ENCODE data around the gene OVAAL.

The OVAAL gene

DNA sequence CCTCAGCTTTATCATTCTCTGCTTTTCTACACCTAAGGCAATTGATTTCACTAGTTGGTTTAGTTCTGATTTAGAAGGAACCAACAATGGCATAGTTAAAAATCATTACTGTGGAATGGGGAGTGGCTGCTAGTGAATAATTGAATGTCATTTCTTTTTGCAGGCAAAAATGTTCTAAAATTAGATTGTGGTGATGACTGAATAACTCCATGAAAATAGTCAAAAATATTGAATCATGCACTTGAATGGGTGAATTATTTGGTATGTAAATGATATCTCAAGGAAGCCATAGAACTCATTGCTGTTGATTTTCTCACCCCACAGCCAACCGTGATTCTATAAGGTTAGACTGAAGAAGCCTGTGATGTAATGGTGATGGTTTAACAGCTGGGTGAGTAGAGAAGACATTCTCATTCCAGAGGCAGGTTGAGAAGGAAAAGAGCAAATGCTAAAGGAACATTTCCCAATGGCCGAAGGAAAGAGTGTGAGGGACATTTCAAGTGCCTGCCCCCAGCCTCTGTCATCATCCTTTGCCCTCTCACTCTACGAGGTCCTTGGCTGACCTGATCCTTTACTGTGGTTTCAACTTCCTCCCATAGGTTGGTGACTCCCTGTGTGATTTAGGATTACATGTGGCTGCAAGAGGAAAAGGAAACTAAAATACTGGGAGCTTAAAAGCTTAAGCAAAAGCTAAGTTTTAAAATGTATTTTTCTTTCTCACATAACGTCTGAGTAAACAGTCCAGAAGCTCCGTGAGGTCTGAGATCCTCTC, 12.5 kb downstream of the OVAAL start:
- DNase-seq (ENCODE audit: low read depth in 2 of 2): no peak

DNA sequence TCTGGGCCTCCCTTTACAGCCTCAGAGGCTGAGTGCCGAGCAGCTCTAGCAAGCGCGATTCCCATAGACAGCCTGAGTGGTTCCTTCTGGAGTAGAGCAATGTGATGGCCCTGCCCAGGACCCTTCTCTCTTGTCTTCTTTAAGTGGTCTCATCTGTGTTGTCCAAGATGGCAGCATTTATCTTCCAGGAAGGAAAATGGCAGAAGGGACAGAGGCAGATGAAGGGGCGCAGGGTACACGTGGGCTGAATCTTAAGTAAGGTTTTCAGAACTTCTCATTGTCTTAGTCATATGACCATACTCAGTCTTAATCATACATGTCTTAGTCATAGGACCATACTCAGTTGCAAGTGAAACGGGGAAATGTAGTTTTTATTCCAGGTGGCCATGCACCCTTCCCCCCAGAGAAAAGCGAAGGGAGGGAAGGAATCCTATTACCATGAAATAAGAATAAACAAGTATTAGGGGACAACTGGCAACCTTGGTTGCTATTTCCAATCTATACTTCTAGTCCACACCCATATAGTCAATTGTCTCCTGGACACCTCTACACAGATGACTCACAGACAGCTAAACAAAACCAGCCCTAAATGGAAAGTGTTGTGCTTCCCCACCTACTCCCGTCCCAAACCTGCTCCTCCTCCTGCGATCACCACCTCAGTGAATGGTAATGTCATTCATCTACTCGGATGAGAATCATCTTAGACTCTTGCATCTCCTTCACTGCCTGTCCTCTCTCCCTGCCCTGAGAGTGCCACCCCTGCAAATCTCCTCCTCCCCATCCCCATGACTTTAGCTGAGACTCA, 13.3 kb downstream of the OVAAL start:
- DNase-seq (ENCODE audit: low read depth in 2 of 2): no peak

GRCh38 chr1:180572760-180573159, 14.0 kb downstream of the OVAAL start:
- DNase-seq (ENCODE audit: low read depth in 2 of 2): no peak

- no peak for DNase-seq (ENCODE audit: low read depth in 2 of 2)
Observed at GRCh38 chr1:180574031-180574713, 15.4 kb downstream of the OVAAL start.

- DNase-seq (ENCODE audit: low read depth in 2 of 2): no peak
Observed at GRCh38 chr1:180577361-180577760, 18.6 kb downstream of the OVAAL start.

GRCh38 chr1:180579961-180580611, 21.3 kb downstream of the OVAAL start:
- no peak for DNase-seq (ENCODE audit: low read depth in 2 of 2)

GRCh38 chr1:180581635-180582039, 22.9 kb downstream of the OVAAL start:
- DNase-seq (ENCODE audit: low read depth in 2 of 2): no peak

- DNase-seq (ENCODE audit: low read depth in 2 of 2): no peak
Observed at GRCh38 chr1:180584869-180585268, 26.1 kb downstream of the OVAAL start.

- no peak for DNase-seq (ENCODE audit: low read depth in 2 of 2)
Observed at GRCh38 chr1:180585994-180586359, 27.2 kb downstream of the OVAAL start.

DNA sequence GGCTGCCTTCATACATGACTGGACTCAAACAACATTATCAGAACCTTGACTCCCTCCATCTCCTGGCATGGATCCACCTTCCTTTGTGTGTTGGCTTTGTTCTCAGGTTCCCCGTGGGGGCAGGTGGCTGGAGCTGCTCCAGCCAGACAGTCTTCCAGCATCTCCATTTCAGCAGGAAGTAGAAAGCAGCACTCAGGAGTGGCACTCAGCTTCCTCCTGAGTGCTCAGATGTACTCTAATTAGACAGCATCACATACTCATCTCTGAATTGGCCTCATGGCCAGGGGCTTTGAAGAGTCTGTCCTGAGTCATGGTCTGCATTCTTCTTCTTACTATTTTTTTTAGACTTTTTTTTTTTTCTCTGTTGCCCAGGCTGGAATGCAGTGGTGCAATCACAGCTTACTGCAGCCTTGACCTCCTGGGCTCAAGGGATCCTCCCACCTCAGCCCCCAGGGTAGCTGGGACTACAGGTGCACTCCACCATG, 27.9 kb downstream of the OVAAL start:
- DNase-seq (ENCODE audit: low read depth in 2 of 2): no peak

- DNase-seq (ENCODE audit: low read depth in 2 of 2): no peak
Observed at GRCh38 chr1:180588121-180588520, 29.4 kb downstream of the OVAAL start.

GRCh38 chr1:180590889-180591288, 32.1 kb downstream of the OVAAL start:
- no peak for DNase-seq (ENCODE audit: low read depth in 2 of 2)

DNA sequence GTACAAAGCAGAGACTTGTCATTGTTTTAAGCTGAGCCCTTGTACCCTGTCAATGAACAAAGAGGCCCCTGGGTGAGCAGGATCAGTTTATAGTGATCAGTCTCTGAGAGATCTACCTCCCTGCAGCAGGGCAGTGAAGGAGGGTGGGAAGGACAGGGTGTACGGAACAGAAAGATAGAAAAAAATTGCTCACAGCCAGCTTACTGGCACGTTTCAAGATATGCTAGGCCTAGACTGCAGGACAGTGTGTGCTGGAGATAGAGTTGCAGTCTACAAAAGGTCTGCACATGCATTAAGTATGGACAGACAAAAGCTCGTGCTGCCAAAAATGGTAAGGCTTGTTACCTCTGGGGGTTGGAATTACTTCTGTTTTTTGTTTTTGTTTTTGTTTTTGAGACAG, 34.6 kb downstream of the OVAAL start:
- DNase-seq (ENCODE audit: low read depth in 2 of 2): no peak

DNA sequence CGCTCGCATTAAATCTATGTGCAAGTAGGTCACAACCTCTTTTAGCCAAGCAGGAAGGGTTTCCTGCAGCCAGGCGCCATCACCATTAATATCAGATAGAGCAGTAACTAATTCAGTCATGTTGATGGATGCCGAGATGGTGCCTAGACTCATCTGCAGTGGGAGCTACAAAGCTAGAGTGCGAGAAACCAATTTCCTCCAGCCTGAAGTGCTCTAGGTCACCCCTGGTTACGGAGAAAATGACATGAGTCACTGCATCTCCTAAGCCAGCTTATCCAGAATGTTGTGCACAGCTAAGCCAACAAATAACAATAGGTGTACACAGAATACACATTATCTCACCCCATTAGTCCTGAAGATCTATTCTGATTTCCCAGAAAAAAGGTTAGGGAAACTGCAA, 36.0 kb downstream of the OVAAL start:
- no peak for DNase-seq (ENCODE audit: low read depth in 2 of 2)

GRCh38 chr1:180595966-180596365, 37.2 kb downstream of the OVAAL start:
- DNase-seq (ENCODE audit: low read depth in 2 of 2): no peak

DNA sequence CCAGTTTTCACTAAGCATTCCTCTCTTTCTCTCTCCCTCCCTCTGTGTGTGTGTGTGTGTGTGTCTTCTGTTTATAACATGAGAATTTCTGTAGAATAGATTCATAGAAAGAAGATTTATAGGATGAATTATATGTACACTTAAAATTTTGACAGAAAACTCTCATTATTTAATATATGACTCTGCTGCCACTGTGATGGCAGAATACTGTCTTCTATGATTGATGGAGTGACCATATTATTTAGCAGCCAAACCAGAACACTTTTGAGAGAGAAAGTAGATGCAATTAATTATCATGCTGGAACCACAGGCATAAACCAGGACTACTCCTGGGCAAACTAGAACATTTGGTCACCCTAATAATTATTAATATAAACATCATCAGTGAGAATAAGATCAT, 38.8 kb downstream of the OVAAL start:
- DNase-seq (ENCODE audit: low read depth in 2 of 2): no peak

DNA sequence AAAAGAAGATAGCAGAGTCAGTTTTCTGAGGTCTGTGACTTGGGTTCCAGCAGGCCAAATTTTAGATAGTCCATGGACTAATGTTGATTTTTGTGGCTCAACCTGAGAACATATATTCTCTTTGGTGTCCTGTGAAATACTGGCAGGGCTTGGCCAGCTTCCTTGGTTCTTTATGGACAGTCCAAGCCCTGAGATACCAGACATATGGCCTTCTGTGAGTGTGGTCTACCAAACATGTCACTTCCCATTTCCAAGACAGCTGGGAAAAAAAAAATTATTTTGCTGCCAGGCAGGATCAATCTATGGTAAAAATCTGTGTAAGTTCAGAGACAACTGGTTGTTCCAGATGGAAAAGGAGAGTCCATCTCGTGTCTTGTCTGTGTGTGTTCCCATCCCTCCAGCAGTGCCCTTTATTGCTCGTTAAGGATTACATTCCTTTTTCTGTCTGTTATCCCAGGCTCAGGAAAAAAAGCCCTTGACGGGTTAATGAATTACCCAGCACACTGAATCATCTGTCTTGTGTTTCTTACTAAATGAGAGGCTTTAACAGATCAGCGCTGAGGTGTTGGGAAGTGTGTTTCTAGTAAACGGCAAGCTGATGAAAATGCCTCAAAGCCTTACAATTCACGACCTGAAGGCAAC, 39.7 kb downstream of the OVAAL start:
- DNase-seq (ENCODE audit: low read depth in 2 of 2): no peak

DNA sequence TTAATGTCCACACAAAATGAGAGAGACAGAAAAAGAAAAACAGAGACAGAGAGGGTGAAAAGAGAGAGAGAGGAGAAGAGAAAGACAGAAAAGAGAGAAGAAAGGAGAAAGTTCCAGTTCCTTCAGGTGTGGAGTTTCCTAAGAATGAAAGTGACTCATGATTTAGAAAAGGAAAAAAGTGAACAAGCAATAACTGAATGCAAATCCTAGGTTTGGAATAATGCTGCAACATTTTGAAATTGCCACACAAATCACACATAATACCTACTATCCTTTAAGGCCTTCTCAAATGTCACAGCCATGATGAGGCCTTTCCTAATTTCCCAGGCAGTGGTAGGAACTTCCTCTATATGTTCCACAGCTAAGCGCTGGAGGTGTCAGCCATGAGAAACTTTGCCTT, 41.6 kb downstream of the OVAAL start:
- DNase-seq (ENCODE audit: low read depth in 2 of 2): no peak

DNA sequence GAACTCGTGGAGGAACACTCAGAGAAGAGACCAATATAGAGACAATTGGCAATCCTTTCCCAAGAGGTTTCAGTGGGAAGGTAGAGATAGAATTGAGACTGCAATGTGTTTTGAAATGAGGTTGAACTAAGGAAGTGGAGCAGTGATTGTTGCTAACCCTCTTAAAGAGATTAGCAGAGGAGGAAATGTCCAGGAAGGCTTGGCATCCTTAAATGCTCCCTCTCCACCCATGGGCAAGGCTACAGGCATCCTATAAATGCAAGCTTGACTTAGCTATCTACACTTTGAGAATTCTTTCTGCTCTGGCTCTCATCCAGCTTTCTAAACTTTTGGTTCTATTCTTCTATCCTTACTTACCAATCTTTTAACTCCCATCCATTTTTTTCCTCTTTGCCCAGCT, 42.7 kb downstream of the OVAAL start:
- no peak for DNase-seq (ENCODE audit: low read depth in 2 of 2)

DNA sequence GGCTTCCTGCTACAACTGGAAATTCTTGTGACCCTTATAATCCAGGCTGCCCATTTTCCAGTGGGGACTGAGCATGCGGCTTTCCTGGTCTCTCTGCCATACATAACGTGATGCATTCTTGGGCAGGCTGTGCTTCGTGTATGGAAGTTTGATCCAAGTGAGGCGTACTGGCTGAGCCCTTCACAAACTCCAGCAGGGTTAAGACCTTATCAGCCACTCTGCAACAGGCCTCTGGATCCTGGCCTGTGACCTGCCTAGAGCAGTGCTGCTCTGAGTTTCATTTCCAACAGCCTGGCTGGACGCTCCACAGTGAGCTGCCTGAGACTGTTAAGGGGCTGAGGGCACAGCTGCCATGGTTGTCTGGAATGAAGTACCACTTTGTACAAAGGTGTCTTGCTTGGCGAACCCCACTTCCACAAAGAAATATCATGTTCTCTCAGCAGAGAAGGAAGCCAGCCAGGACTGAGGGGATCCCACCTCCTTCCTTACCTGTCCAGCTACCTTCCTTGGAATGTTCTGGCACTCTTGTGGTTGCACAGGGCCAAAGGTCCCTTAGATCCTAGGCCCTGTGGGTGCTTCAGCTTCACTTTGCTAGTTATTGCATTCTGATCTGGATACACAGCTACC, 44.6 kb downstream of the OVAAL start:
- DNase-seq (ENCODE audit: low read depth in 2 of 2): no peak

DNA sequence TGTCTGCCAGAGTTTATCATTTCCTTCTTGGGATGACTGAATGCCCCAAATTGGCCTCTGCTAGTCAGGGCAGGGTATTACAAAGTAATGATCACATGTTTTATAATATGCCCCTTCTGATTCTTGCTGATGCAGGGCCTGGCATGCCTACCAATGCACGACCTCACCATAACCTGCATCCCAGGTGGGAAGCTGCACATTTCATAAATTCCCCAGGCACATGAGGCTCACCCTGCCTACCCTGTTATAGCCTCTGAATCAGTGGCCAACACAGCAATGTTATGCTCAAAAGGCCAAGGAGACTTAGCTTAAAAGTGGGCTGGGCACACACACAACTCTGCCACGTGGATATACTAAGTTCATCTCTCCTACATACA, 45.1 kb downstream of the OVAAL start:
- no peak for DNase-seq (ENCODE audit: low read depth in 2 of 2)

All from stimulated activated CD4-positive, alpha-beta T cell treated with anti-CD3 and anti-CD28 coated beads, Interleukin-1b, Interleukin-23, amount 100 ng/mL, for 1 hour (primary cell).